Right kidney (tissue), 1 donor: ENCODE data around the gene CSK.

Experiments
- DNase-seq: peaks from one replicate; pipeline ENCODE4 v3.0.0-alpha.2; 2016

The CSK gene

DNA sequence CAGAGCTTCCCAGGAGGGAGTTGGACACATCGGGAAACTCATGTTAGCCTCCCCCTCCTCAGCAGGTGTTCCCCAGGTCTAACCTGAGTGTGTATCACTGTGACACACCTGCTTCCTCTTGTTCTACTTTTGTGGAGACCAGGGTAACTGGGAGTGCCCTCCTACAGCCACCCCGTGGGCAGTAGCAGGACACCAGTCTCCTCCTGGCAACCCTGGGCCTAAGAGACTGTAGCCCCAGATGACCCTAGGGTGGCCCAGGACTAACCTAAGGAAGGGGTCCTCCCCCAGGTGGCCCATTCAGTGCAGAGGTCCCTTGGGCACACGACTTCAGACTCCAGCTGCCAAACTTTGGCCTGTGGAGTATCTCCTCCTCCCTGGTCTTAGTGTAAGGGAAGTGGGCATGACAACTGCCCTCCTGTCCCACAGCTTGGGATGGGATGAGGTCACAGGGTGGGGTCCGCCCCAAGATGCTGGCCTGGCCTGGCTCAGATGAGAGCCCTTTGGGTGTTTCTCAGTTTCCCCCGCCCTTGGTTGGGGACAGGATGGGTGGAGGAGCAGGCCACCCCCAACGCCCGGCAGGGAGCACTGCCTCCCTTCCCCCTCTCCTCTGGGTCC lies 4.8 kb downstream of the CSK start:
- no peak for DNase-seq

GRCh38 chr15:74787251-74788041 lies 5.6 kb downstream of the CSK start:
- DNase-seq = no peak

DNA sequence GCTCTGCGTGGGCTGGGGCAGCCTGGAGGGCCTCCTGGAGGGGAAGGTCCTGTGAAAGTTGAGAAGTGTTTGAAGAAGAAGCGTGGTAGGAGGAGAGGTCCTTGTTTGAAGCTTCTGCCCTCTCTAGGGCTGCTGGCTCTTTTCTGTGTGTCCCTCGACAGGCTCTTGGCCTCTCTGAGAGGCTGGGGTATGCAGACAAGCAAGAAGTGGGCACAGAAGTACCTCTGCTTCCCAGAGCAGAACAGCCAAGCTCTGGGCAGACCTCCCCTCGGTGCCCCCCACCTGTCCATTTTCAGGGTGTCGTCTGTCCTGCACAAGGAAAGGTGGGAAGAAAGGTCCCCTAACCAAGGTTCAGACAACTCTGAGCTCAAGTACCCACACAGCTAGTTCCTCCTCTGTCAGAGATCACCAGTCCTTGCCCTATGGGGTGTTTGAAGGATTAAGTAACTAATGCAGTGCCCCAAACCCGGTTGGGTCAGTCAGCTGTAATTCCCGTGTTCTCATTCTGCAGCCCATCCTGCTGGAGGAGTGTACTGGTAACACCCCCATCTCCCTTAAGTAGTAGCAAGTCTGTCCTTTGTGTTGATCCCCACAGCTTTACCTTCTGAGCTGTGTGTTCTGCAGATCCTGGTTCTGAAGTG lies 6.3 kb downstream of the CSK start:
- no peak for DNase-seq

- DNase-seq = no peak
Measured at GRCh38 chr15:74788683-74789151, 6.8 kb downstream of the CSK start.

- no peak for DNase-seq
Measured at GRCh38 chr15:74789171-74789631, 7.3 kb downstream of the CSK start.

DNA sequence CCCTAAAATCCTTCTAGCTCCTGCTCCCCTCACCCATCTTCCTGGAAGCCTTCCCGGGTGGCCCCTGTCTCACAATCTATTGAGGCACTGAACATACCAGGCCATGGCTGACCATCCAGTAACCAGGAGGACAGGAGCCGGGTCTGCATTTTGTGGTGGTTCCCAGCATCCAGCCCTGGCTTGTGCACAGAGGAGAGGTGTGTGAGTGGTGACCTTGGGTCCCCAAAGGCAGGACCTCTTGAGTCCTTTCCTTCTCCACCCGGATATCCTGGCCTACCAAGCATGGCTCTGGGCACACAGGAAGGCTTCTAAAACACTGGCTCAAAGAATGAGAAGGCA lies 7.8 kb downstream of the CSK start:
- no peak for DNase-seq

- DNase-seq = no peak
Measured at GRCh38 chr15:74790080-74790916, 8.4 kb downstream of the CSK start.

- no peak for DNase-seq
Measured at GRCh38 chr15:74791007-74791406, 9.1 kb downstream of the CSK start.

DNA sequence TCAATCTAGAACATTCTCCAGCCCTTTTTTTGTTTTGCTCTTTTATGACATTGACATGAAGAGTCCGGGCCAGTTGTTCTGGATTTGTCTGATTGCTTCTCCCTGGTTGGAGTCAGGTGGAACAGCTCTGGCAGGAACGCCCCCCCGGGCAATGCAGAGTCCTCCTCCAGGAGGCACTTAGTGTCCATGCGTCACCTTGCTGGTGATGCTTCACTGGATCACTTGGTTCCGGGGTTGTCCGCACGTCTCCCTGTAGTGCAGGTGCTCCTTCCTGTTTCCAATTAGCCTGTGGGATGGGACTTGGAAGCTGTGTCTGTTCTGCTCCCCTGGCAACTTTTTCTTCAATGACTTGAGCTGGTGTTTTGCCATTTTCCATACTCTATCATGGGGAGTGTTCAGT lies 9.8 kb downstream of the CSK start:
- no peak for DNase-seq

GRCh38 chr15:74792227-74793016 lies 10.5 kb downstream of the CSK start:
- no peak for DNase-seq

GRCh38 chr15:74793135-74794028 lies 11.5 kb downstream of the CSK start:
- DNase-seq = no peak

DNA sequence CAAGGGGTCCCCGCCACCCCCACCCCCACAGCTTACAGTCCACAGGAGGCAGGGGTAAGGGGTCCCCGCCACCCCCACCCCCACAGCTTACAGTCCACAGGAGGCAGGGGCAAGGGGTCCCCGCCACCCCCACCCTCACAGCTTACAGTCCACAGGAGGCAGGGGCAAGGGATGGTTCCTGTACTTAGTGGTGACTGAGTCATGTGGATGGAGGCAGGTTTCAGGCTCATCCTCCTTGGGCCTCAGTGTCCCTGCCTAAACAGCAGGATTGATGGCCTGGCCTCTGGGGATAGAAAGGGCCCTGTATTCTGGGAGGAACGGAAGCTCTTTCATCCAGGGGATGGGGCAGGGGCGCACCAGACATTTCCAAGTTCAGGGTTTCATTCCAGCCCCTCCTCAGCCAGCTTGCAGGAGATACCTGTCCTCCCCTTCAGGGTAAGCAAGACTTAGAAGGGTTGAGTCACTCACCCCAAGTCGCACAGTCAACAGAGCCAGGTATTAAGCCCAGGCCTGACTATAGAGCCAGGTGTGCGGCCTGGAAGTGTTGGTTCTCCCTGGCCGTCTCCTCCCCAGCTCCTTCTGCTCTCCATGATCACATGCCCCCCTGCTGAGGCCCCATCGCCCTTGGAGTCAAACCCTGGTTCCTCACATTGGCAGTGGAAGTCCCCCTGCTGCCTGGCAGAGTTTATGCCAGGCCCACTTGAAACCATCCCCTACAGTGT lies 12.5 kb downstream of the CSK start:
- DNase-seq = no peak

DNA sequence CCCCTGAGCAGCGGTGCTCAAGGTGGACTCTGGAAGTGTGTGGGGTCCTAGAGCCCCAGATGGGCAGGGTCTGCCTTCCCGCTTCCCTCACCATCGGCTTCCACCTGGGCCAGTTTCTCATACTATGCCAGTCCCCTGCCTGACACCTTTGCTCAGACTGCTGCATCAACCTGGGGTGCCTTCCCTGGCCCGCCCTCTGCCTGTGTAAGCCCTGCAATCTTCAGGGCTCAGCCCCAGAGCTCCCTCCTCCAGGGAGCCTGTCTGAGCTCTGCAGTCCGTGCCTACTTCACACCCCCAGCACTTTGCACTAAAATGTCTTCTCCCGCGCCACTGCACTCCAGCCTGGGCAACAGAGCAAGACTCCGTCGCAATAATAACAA lies 13.1 kb downstream of the CSK start:
- DNase-seq = no peak

DNA sequence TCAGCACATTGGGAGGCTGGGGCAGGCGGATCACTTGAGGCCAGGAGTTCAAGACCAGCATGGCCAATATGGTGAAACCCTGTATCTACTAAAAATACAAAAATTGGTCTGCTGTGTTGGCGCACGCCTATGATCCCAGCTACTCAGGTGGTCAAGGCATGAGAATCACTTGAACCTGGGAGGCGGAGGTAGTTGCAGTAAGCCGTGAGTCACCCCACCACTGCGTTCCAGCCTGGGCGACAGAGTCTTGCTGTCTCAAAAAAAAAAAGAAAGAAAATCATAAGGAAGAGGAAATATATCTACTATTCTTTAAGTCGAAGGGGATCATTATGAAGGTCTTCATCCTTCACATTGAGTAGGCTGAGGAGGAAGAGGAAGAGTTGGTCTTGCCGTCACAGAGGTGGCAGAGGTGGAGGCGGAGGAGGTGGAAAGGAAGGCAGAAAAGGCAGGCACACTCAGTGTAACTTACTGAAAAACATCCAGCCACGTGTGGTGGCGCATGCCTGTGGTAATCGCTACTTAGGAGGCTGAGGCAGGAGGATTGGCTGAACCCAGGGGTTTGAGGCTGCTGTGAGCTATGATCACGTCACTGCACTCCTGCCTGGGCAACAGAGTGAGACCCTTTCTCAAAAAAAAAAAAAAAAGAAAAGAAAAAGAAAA lies 14.2 kb downstream of the CSK start:
- DNase-seq = no peak

GRCh38 chr15:74798388-74799254 lies 16.7 kb downstream of the CSK start:
- DNase-seq = no peak

- no peak for DNase-seq
Measured at GRCh38 chr15:74799255-74799855, 17.5 kb downstream of the CSK start.

DNA sequence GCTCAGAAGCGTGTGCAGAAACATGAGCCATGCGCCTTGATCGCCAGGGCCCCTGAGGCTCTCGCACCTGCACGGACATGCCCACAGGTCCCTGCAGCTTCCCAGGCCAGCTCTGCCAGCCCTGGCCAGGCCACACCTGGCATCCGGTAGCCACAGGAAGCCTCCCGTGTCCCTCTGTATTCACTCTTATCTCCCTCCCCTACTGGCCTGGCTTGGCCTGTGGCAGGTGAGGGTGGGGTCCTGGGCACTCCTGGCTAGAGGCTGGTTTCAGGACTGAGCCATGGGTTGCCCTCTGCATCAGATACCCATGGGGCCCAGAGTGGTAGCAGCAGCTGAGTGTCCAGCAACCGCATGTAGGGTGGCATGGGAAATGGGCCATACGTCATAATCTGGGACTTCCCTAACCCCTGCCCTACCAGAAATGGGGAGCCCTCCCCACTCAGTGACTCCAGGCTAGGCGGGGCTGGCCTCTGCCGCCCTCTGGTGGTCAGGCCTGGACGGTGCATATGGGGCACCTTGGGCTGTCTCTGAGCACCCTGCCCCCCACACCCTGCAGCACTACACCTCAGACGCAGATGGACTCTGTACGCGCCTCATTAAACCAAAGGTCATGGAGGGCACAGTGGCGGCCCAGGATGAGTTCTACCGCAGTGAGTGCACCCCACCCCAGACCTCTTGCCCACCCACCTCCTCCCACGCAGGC lies 18.1 kb downstream of the CSK start:
- DNase-seq = no peak
